ENCODE measurements around the gene IDI2.

- TF ChIP-seq POLR2A (IDR thresholded peaks at IDR 0.05): no peak
- TF ChIP-seq CTCF (IDR thresholded peaks at IDR 0.05): no peak
Observed at GRCh38 chr10:969473-970150, 56.0 kb downstream of the IDI2 start.

Measured in thyroid gland (tissue), 4 donors.